Measurements from ENCODE around the gene KAT8. TPM values are rescaled to one million over a fixed set of nuclear protein-coding genes. Genes with fewer than 3 reads are reported as not detected.
A peak's percentile ranks its signal among the peaks of the same experiment; 100 is the strongest.

KAT8 gene
- total RNA-seq, 1 donor from 2014 or later = 79.1 TPM

GRCh38 chr16:31179747-31180459 is 62.4 kb downstream of the KAT8 start, which contains the start of gene FUS:
FUS (plus strand) TSS chr16:31180139; CDS start chr16:31180215, 76 bp downstream.
- peak; percentile 94 for DNase-seq
- H3K27me3 ChIP-seq (ENCODE audit: low read depth) = no peaks in the 10 kb centered on the region
- peak within 1 kb of the TSS; percentile 98 for H3K27ac ChIP-seq
- H3K4me3 ChIP-seq = peak within 1 kb of the TSS; percentile 88
- no peaks in the 10 kb centered on the region for H3K9me3 ChIP-seq
- peaks cover 55% of the 10 kb centered on the region for H3K4me1 ChIP-seq
- TF ChIP-seq CTCF (IDR thresholded peaks at IDR 0.05) = no peak
- peaks cover 27% of the 10 kb centered on the region for H3K36me3 ChIP-seq
- peak; percentile 89 to 96 for ATAC-seq
- intact Hi-C loops (cut with DNase I) = no loop called here

Other genes with a start within 250 kb of the KAT8 start
- gene BCL7C, start 223.6 kb upstream of the KAT8 start, total RNA-seq = 23.3 TPM
- 10.3 TPM for gene CTF1, start 221.1 kb upstream of the KAT8 start, total RNA-seq
- gene FBXL19, start 194.1 kb upstream of the KAT8 start, total RNA-seq = 14.5 TPM
- 30.2 TPM for gene ORAI3, start 168.6 kb upstream of the KAT8 start, total RNA-seq
- gene SETD1A, start 159.9 kb upstream of the KAT8 start, total RNA-seq = 15.0 TPM
- gene HSD3B7, start 132.5 kb upstream of the KAT8 start, total RNA-seq = 23.6 TPM
- gene STX1B, start 107.0 kb upstream of the KAT8 start, total RNA-seq = 0.32 TPM
- gene STX4, start 84.1 kb upstream of the KAT8 start, total RNA-seq = 86.1 TPM
- gene ZNF668, start 43.4 kb upstream of the KAT8 start, total RNA-seq = 8.2 TPM
- gene ZNF646, start 43.2 kb upstream of the KAT8 start, total RNA-seq = 23.1 TPM
- gene PRSS53, start 28.7 kb upstream of the KAT8 start, total RNA-seq = 2.4 TPM
- 65.6 TPM for gene VKORC1, start 22.9 kb upstream of the KAT8 start, total RNA-seq
- 37.6 TPM for gene BCKDK, start 9.3 kb upstream of the KAT8 start, total RNA-seq
- 75.4 TPM for gene PRSS8, start 18.1 kb downstream of the KAT8 start, total RNA-seq
- gene PRSS36, start 32.4 kb downstream of the KAT8 start, total RNA-seq = 6.6 TPM
- gene FUS, start 62.5 kb downstream of the KAT8 start, total RNA-seq = 179 TPM
- 82.0 TPM for gene PYCARD, start 85.1 kb downstream of the KAT8 start, total RNA-seq
- gene TRIM72, start 96.5 kb downstream of the KAT8 start, total RNA-seq = 0.06 TPM
- not detected for gene PYDC1, start 99.5 kb downstream of the KAT8 start, total RNA-seq
- 49.5 TPM for gene ITGAM, start 142.3 kb downstream of the KAT8 start, total RNA-seq
- gene ITGAX, start 237.5 kb downstream of the KAT8 start, total RNA-seq = 188 TPM